Pancreas (tissue), 10 donors: ENCODE measurements around the gene SELENOI. TPM values are rescaled to one million over a fixed set of nuclear protein-coding genes. Genes with fewer than 3 reads are reported as not detected.

Experiments
- ATAC-seq, 4 donors: fragments of 200-7000 bp; cut with Tn5 transposase; one replicate each; pipeline versions ENCODE4 v1.8.0 to v1.9.1; 2020; ENCODE audit warnings: mild to moderate bottlenecking in 4 of 4, moderate library complexity in 4 of 4
- DNase-seq, 6 donors: peaks; one replicate each; pipeline ENCODE4 v3.0.0-alpha.2; 2020
- FAIRE-seq: peaks from 2 replicates; lab custom pipeline; 2012; peaks lifted over from hg19 to GRCh38; lab: Jason Lieb, UNC
- H3K27ac ChIP-seq, 4 donors: fragments of 200-600 bp; sonication (generic); 1 replicate in 3 of 4; 2 replicates in 1 of 4; pipeline versions ENCODE4 v1.5.0 to v1.8.0; 2020
- H3K27me3 ChIP-seq, 4 donors: fragments of 200-600 bp; one replicate each; pipeline ENCODE4 v1.8.0; 2021
- H3K36me3 ChIP-seq, 3 donors: fragments of 200-600 bp; sonication (generic) in 1 of 3; one replicate each; pipeline versions ENCODE4 v1.5.0 to v1.8.0; 2020 to 2021
- H3K4me1 ChIP-seq, 3 donors: fragments of 200-600 bp; one replicate each; pipeline ENCODE4 v1.8.0; 2021
- H3K4me3 ChIP-seq, 4 donors: fragments of 200-600 bp; sonication (generic) in 2 of 4; one replicate each; pipeline versions ENCODE4 v1.5.0 to v1.8.0; 2020 to 2021
- H3K9me3 ChIP-seq, 4 donors: fragments of 200-600 bp; one replicate each; pipeline ENCODE4 v1.8.0; 2021
- WGBS, 2 donors: extraction: QIAGEN DNeasy Blood & Tissue Kit; methylation state at CpG; one replicate each; pipeline ENCODE4 v1.1.7; 2013; 5-methylcytosine and 5-hydroxymethylcytosine counted together
- intact Hi-C, 3 donors: fragments of 100-400 bp; cut with DNase I; formaldehyde crosslinking; loops; one replicate each; pipeline versions ENCODE4 v1.11.1 to v1.14.2; 2022
- polyA plus RNA-seq, 2 donors: library from polyadenylated mRNA; stranded (reverse); fragments of 200-250 nt; gene quantifications; one replicate each; pipeline ENCODE4 v1.2.3, GENCODE V29; 2013
- total RNA-seq, 6 donors: library from RNA; stranded (reverse); fragmentation: NEBNext Ultra II Directional in 4 of 6; extraction: Animal tissue kit (Norgen Biotek cat#: 25700) in 4 of 6; gene quantifications; one replicate each; pipeline versions ENCODE4 v1.2.1 to v1.2.4, GENCODE V29; 2021 to 2023
- TF ChIP-seq, protein P1 (sequence below), 4 donors: fragments of 200-600 bp; sonication (generic) in 3 of 4; IDR thresholded peaks; one replicate each; pipeline versions ENCODE4 v1.5.0 to v1.8.0; 2021; ENCODE audit warnings: antibody characterized with exemption in 4 of 4
- donor health status: healthy with polysubstance abuse.
- donor health status: DM: no; HTN: no; CAD: no; lungs with moderate emphysema.
- donor health status: DM: no; HTN: no; CAD: no.
- donor health status: control.
- donor health status: control.
- donor health status: Bipolar disorder and iron deficiency.
- donor health status: DM: yes; HTN: yes; CAD: no.
- donor health status: DM: no; HTN: no; CAD: no.
- donor health status: DM: no; HTN: no; CAD: no.
- donor health status: DM: yes; HTN: yes; CAD: no.

SELENOI gene
- total and polyA plus RNA-seq, 8 donors: 1.9 to 16.5 (median 12.3) TPM

GRCh38 chr2:26387189-26387588 is 41.2 kb downstream of the SELENOI start:
- no peak for ATAC-seq
- Histone ChIP-seq H3K27me3 (no peaks in the 10 kb centered on the region), H3K4me1 (no peaks in the 10 kb centered on the region), H3K4me3 (no peak overlapping the region), H3K27ac (no peak overlapping the region), H3K9me3 (no peaks in the 10 kb centered on the region), H3K36me3 (no peaks in the 10 kb centered on the region)
- intact Hi-C loops: no loop called here
- FAIRE-seq: no peak
- DNase-seq: no peak
- TF ChIP-seq, protein P1, sequence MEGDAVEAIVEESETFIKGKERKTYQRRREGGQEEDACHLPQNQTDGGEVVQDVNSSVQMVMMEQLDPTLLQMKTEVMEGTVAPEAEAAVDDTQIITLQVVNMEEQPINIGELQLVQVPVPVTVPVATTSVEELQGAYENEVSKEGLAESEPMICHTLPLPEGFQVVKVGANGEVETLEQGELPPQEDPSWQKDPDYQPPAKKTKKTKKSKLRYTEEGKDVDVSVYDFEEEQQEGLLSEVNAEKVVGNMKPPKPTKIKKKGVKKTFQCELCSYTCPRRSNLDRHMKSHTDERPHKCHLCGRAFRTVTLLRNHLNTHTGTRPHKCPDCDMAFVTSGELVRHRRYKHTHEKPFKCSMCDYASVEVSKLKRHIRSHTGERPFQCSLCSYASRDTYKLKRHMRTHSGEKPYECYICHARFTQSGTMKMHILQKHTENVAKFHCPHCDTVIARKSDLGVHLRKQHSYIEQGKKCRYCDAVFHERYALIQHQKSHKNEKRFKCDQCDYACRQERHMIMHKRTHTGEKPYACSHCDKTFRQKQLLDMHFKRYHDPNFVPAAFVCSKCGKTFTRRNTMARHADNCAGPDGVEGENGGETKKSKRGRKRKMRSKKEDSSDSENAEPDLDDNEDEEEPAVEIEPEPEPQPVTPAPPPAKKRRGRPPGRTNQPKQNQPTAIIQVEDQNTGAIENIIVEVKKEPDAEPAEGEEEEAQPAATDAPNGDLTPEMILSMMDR (IDR thresholded peaks at IDR 0.05): no peak
- 95 to 96% methylated on average over 4 of the region's 4 CpGs for WGBS, 2 donors

DNA sequence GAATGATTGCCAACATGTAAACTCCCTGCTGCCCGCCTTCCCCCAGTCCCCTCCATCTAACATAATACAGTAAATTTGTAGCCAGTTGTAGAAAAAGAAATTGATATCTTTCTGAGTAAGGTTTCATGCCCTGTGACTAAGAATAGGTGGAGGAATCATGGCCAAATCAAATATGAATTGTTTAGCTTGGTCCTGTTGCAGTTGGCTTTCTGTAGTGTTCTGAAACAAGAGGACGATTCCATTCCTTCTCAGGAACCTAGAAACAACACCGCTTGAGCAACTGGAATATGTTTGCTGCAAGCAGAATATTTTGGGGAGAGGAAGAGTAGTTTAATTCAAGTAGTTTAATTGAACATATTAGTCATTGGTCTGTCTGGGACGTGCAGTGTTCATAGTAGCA is 48.8 kb downstream of the SELENOI start:
- H3K9me3 ChIP-seq: no peaks in the 10 kb centered on the region
- WGBS, 2 donors: 66 to 68% methylated on average over 4 of the region's 4 CpGs
- H3K27ac ChIP-seq: no peak overlapping the region
- TF ChIP-seq, protein P1 (IDR thresholded peaks at IDR 0.05): no peak
- ATAC-seq: peak in 1 of 4 donors; percentile 44
- no peak for DNase-seq
- H3K4me1 ChIP-seq: no peaks in the 10 kb centered on the region
- H3K4me3 ChIP-seq: no peak overlapping the region
- H3K36me3 ChIP-seq: no peaks in the 10 kb centered on the region
- no peaks in the 10 kb centered on the region for H3K27me3 ChIP-seq
- intact Hi-C loops: no loop called here
- FAIRE-seq: no peak

DNA sequence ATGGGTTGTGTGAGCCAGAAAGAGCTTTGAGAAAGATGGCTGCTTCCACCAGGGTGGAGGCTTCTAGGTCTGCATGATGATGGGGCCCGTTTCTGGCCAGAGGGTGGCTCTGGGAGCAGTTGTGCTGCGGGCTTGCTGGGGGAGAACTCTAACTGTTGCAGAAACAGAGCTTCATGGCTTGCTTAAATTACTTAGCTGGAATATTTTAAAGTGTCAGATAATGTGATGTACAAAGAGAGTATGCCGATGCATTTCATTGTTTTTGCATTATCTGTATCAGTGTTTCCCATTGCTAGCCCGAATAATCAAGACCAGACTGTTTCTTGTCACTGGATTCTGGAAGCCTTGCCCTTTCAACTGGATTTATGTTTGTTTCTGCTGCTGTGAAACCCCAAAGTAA is 49.5 kb downstream of the SELENOI start:
- Histone ChIP-seq H3K27me3 (no peaks in the 10 kb centered on the region), H3K4me1 (no peaks in the 10 kb centered on the region), H3K9me3 (no peaks in the 10 kb centered on the region), H3K4me3 (no peak overlapping the region), H3K27ac (no peak overlapping the region), H3K36me3 (no peaks in the 10 kb centered on the region)
- FAIRE-seq: no peak
- ATAC-seq: no peak
- 78 to 81% methylated on average over 4 of the region's 4 CpGs for WGBS, 2 donors
- TF ChIP-seq, protein P1 (IDR thresholded peaks at IDR 0.05): no peak
- DNase-seq: no peak
- intact Hi-C loops: no loop called here

DNA sequence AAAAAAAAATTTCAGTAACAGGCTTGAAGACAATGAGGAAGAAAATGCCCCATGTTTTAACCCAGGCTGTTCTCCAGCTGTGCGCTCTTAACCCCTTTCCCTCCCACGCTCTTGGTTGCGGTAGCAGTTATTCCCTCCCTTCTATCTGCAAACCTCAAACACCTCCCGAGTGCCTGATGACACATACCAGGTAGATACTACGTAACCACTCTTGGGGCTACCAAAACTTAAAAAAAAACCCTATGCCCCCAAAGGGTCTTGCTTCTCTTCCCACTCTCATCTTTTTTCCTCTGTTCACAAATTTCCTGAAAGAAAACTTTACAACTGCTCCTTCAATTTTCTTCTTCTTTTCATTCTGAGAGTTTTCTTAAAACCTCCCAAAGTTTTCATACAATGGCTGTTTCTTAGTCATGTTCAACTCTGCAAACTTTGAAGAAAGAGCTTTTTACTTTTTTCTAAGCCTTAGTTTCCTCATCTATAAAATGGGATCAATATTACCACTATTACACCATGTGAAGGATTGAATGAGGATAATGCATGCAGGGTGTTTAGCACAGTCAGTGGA is 50.9 kb downstream of the SELENOI start:
- no peaks in the 10 kb centered on the region for H3K4me1 ChIP-seq
- H3K27ac ChIP-seq: no peak overlapping the region
- no peaks in the 10 kb centered on the region for H3K36me3 ChIP-seq
- TF ChIP-seq, protein P1 (IDR thresholded peaks at IDR 0.05): no peak
- WGBS, 2 donors: 93 to 99% methylated on average over 5 of the region's 5 CpGs
- no peak overlapping the region for H3K4me3 ChIP-seq
- no peak for FAIRE-seq
- no peak for DNase-seq
- intact Hi-C loops: no loop called here
- ATAC-seq: no peak
- H3K27me3 ChIP-seq: no peaks in the 10 kb centered on the region
- no peaks in the 10 kb centered on the region for H3K9me3 ChIP-seq

GRCh38 chr2:26399771-26400376 is 53.9 kb downstream of the SELENOI start:
- Histone ChIP-seq H3K4me3 (no peak overlapping the region), H3K27ac (no peak overlapping the region), H3K9me3 (no peaks in the 10 kb centered on the region), H3K4me1 (no peaks in the 10 kb centered on the region), H3K27me3 (no peaks in the 10 kb centered on the region), H3K36me3 (no peaks in the 10 kb centered on the region)
- FAIRE-seq (no peak), ATAC-seq (no peak), DNase-seq (no peak)
- TF ChIP-seq, protein P1 (IDR thresholded peaks at IDR 0.05): no peak
- intact Hi-C loops: no loop called here
- 44 to 51% methylated on average over 4 of the region's 4 CpGs for WGBS, 2 donors
